C4-2B (cell line): ENCODE measurements around the gene GNG2.

Experiments
- CTCF ChIP-seq: fragments of 450-650 bp; conservative IDR thresholded peaks from 2 replicates; pipeline ENCODE4 v1.5.1; 2017; ENCODE audit warnings: mild to moderate bottlenecking
- ZFX ChIP-seq: fragments of 450-650 bp; IDR thresholded peaks from 2 replicates; pipeline ENCODE4 v1.6.1; 2017

- TF ChIP-seq CTCF: no peak
- TF ChIP-seq ZFX: no peak
Observed at GRCh38 chr14:51880835-51881580, 20.6 kb downstream of the GNG2 start.
